Measurements from ENCODE around the gene NBPF1.

Gene NBPF1

GRCh38 chr1:16613185-16614147, at the start of gene NBPF1:
TSS of gene NBPF1 (minus strand) at chr1:16613564.
- TF ChIP-seq USF1 (IDR thresholded peaks at IDR 0.05) (no peak), ZBTB7A (IDR thresholded peaks at IDR 0.05; ENCODE audit: low read depth) (no peak), TCF12 (IDR thresholded peaks at IDR 0.05; ENCODE audit: low read depth) (no peak), TAF1 (IDR thresholded peaks at IDR 0.05; ENCODE audit: low read depth) (no peak), FOXM1 (IDR thresholded peaks at IDR 0.05; ENCODE audit: borderline replicate concordance, low read depth) (no peak), CREB1 (IDR thresholded peaks at IDR 0.05; ENCODE audit: low read depth) (no peak), CEBPB (IDR thresholded peaks at IDR 0.05) (no peak), YY1 (IDR thresholded peaks at IDR 0.05; ENCODE audit: low read depth) (no peak), RAD21 (IDR thresholded peaks at IDR 0.05; ENCODE audit: low read depth) (no peak), EGR1 (IDR thresholded peaks at IDR 0.05) (no peak), NFIC (IDR thresholded peaks at IDR 0.05) (no peak), TEAD4 (IDR thresholded peaks at IDR 0.05) (no peak), MAX (IDR thresholded peaks at IDR 0.05) (no peak)

- TF ChIP-seq TAF1 (IDR thresholded peaks at IDR 0.05; ENCODE audit: low read depth) = peak; percentile 96
- peak; percentile 80 for TF ChIP-seq TCF12 (IDR thresholded peaks at IDR 0.05; ENCODE audit: low read depth)
- TF ChIP-seq REST (IDR thresholded peaks at IDR 0.05; ENCODE audit: low read depth) = peak; percentile 21; the same call in 1 of the 2 replicates
- TF ChIP-seq TEAD4 (IDR thresholded peaks at IDR 0.05) = peak; percentile 54; the same call in 1 of the 2 replicates
- TF ChIP-seq YY1 (IDR thresholded peaks at IDR 0.05; ENCODE audit: low read depth) = peak; percentile 83
- peak; percentile 98 for TF ChIP-seq MAX (IDR thresholded peaks at IDR 0.05)
- peak; percentile 65 for TF ChIP-seq USF1 (IDR thresholded peaks at IDR 0.05)
- TF ChIP-seq NFIC (IDR thresholded peaks at IDR 0.05) = peak; percentile 19; the same call in 1 of the 2 replicates
- peak; percentile 79 for TF ChIP-seq ZBTB7A (IDR thresholded peaks at IDR 0.05; ENCODE audit: low read depth)
Observed at GRCh38 chr1:16644482-16645270, 31.3 kb upstream of the NBPF1 start.

GRCh38 chr1:16644193-16644481, 30.8 kb upstream of the NBPF1 start:
- TF ChIP-seq FOXM1 (IDR thresholded peaks at IDR 0.05; ENCODE audit: borderline replicate concordance, low read depth) = 0 out of 2 replicates have a peak, but pooled peaks have one; percentile 23
- no peak for TF ChIP-seq TEAD4 (IDR thresholded peaks at IDR 0.05)

GRCh38 chr1:16637941-16638778, 24.8 kb upstream of the NBPF1 start:
- TF ChIP-seq NFIC (IDR thresholded peaks at IDR 0.05) (peak; percentile 74), EP300 (IDR thresholded peaks at IDR 0.05; ENCODE audit: borderline replicate concordance) (peak; percentile 36; the same call in 1 of the 2 replicates), TEAD4 (IDR thresholded peaks at IDR 0.05) (0 out of 2 replicates have a peak, but pooled peaks have one; percentile 9), TCF12 (IDR thresholded peaks at IDR 0.05; ENCODE audit: low read depth) (peak; percentile 61; the same call in 1 of the 2 replicates), MAX (IDR thresholded peaks at IDR 0.05) (peak; percentile 69), RAD21 (IDR thresholded peaks at IDR 0.05; ENCODE audit: low read depth) (peak; percentile 12; the same call in 1 of the 2 replicates), USF1 (IDR thresholded peaks at IDR 0.05) (peak; percentile 10; the same call in 1 of the 2 replicates)

GRCh38 chr1:16631248-16632043, 18.1 kb upstream of the NBPF1 start:
- TF ChIP-seq ZBTB7A (IDR thresholded peaks at IDR 0.05; ENCODE audit: low read depth) (no peak; the same call in 1 of the 2 replicates), TCF12 (IDR thresholded peaks at IDR 0.05; ENCODE audit: low read depth) (no peak), FOXM1 (IDR thresholded peaks at IDR 0.05; ENCODE audit: borderline replicate concordance, low read depth) (no peak), CREB1 (IDR thresholded peaks at IDR 0.05; ENCODE audit: low read depth) (no peak), EP300 (IDR thresholded peaks at IDR 0.05; ENCODE audit: borderline replicate concordance) (0 out of 2 replicates have a peak, but pooled peaks have one; percentile 18)
